H1 (cell line): ENCODE results near the gene XK.

Experiments
- EZH2 ChIP-seq: fragments of 200-600 bp; sonication (generic); IDR thresholded peaks from 2 replicates; pipeline ENCODE4 v1.7.1; 2012; ENCODE audit warnings: low read depth, mild to moderate bottlenecking, moderate library complexity, low read length, inconsistent platforms; ENCODE audit not compliant: severe bottlenecking
- GABPA ChIP-seq: IDR thresholded peaks from 2 replicates; pipeline ENCODE4 v1.6.1; 2011; ENCODE audit warnings: mild to moderate bottlenecking, low read length, moderate library complexity, borderline replicate concordance; ENCODE audit not compliant: insufficient read depth
- POLR2A ChIP-seq, 2 experiments: IDR thresholded peaks; 1 replicate in 1 of 2; 2 replicates in 1 of 2; pipeline ENCODE4 v1.6.1; 2011; ENCODE audit warnings: low read depth in 2 of 2, low read length in 2 of 2, mild to moderate bottlenecking in 2 of 2; ENCODE audit errors: control extremely low read depth in 1 of 2
- POLR2AphosphoS5 ChIP-seq: IDR thresholded peaks from 2 replicates; pipeline ENCODE4 v1.6.1; 2011; ENCODE audit warnings: low read depth, low read length
- RAD21 ChIP-seq, 2 experiments: IDR thresholded peaks in 1 of 2; conservative IDR thresholded peaks in 1 of 2; 2 replicates each; pipeline ENCODE4 v1.6.1; 2011; ENCODE audit warnings: low read depth in 2 of 2, low read length in 2 of 2, improper control_type of control experiment in 1 of 2, inconsistent platforms in 1 of 2, mild to moderate bottlenecking in 1 of 2, moderate library complexity in 1 of 2
- RXRA ChIP-seq: IDR thresholded peaks from 2 replicates; pipeline ENCODE4 v1.6.1; 2011; ENCODE audit warnings: low read depth, mild to moderate bottlenecking, low read length, moderate library complexity; ENCODE audit not compliant: insufficient read depth
- TAF1 ChIP-seq: IDR thresholded peaks from 2 replicates; pipeline ENCODE4 v1.6.1; 2011; ENCODE audit warnings: mild to moderate bottlenecking, low read depth, low read length
- TEAD4 ChIP-seq: IDR thresholded peaks from 2 replicates; pipeline ENCODE4 v1.6.1; 2012; ENCODE audit warnings: low read depth, low read length, inconsistent platforms, mixed read lengths
- ZNF274 ChIP-seq: IDR thresholded peaks from 2 replicates; pipeline ENCODE4 v1.7.0; 2012; ENCODE audit warnings: low read length, borderline replicate concordance; ENCODE audit errors: extremely low read depth
- TF ChIP-seq, protein P1 (sequence below), 3 experiments: IDR thresholded peaks; 1 replicate in 2 of 3; 2 replicates in 1 of 3; pipeline versions ENCODE4 v1.5.1 to v1.6.1; 2011; ENCODE audit warnings: low read length in 3 of 3, mild to moderate bottlenecking in 3 of 3, inconsistent platforms in 2 of 3, low read depth in 1 of 3, moderate library complexity in 1 of 3; ENCODE audit not compliant: insufficient read depth in 1 of 3; ENCODE audit errors: control extremely low read depth in 1 of 3
- TF ChIP-seq, protein P2 (sequence below): IDR thresholded peaks from 2 replicates; pipeline ENCODE4 v1.6.1; 2012; ENCODE audit warnings: inconsistent platforms
- TF ChIP-seq, protein P3 (sequence below): IDR thresholded peaks from 2 replicates; pipeline ENCODE4 v1.6.1; 2012; ENCODE audit warnings: low read length, inconsistent platforms
- TF ChIP-seq, protein P4 (sequence below): IDR thresholded peaks from 2 replicates; pipeline ENCODE4 v1.6.1; 2011; ENCODE audit warnings: low read length, improper control_type of control experiment

DNA sequence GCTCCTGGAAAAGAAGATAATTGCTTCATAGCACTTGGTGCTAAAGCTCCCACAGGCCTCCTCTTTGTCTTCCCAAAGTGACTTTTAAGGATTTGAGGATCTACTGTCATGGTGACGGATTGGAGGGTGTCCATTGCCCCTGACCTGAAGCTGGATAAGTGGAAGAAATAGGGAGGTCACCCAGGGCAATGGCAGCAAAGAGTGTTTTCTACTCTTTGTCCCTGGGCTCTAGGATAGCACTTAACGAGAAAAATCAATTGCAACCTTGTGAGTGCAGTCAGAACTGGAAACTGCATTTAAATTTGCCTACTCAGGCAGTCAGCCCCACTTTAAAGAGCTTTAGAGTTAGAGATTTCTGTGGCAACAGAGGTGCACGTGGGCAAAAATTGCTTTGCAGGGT is 43.7 kb upstream of the XK start:
- TF ChIP-seq, protein P1, sequence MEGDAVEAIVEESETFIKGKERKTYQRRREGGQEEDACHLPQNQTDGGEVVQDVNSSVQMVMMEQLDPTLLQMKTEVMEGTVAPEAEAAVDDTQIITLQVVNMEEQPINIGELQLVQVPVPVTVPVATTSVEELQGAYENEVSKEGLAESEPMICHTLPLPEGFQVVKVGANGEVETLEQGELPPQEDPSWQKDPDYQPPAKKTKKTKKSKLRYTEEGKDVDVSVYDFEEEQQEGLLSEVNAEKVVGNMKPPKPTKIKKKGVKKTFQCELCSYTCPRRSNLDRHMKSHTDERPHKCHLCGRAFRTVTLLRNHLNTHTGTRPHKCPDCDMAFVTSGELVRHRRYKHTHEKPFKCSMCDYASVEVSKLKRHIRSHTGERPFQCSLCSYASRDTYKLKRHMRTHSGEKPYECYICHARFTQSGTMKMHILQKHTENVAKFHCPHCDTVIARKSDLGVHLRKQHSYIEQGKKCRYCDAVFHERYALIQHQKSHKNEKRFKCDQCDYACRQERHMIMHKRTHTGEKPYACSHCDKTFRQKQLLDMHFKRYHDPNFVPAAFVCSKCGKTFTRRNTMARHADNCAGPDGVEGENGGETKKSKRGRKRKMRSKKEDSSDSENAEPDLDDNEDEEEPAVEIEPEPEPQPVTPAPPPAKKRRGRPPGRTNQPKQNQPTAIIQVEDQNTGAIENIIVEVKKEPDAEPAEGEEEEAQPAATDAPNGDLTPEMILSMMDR (IDR thresholded peaks at IDR 0.05; ENCODE audit: control extremely low read depth in 1 of 3, insufficient read depth in 1 of 3, low read depth in 1 of 3, low read length in 3 of 3), result no peak
- TF ChIP-seq, protein P2, sequence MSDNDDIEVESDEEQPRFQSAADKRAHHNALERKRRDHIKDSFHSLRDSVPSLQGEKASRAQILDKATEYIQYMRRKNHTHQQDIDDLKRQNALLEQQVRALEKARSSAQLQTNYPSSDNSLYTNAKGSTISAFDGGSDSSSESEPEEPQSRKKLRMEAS, result no peak
- TF ChIP-seq POLR2A (IDR thresholded peaks at IDR 0.05; ENCODE audit: control extremely low read depth in 1 of 2, low read depth in 2 of 2, low read length in 2 of 2), result no peak
- TF ChIP-seq, protein P3, sequence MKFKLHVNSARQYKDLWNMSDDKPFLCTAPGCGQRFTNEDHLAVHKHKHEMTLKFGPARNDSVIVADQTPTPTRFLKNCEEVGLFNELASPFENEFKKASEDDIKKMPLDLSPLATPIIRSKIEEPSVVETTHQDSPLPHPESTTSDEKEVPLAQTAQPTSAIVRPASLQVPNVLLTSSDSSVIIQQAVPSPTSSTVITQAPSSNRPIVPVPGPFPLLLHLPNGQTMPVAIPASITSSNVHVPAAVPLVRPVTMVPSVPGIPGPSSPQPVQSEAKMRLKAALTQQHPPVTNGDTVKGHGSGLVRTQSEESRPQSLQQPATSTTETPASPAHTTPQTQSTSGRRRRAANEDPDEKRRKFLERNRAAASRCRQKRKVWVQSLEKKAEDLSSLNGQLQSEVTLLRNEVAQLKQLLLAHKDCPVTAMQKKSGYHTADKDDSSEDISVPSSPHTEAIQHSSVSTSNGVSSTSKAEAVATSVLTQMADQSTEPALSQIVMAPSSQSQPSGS, result no peak
- no peak for TF ChIP-seq POLR2AphosphoS5
- TF ChIP-seq TAF1, result no peak
- TF ChIP-seq EZH2, result no peak
- TF ChIP-seq GABPA, result no peak
- TF ChIP-seq ZNF274, result no peak
- no peak for TF ChIP-seq RXRA
- no peak for TF ChIP-seq TEAD4
- TF ChIP-seq RAD21 (IDR thresholded peaks at IDR 0.05 in 1 of 2, conservative IDR thresholded peaks at IDR 0.05 in 1 of 2; ENCODE audit: low read depth in 2 of 2, low read length in 2 of 2), result no peak
- TF ChIP-seq, protein P4, sequence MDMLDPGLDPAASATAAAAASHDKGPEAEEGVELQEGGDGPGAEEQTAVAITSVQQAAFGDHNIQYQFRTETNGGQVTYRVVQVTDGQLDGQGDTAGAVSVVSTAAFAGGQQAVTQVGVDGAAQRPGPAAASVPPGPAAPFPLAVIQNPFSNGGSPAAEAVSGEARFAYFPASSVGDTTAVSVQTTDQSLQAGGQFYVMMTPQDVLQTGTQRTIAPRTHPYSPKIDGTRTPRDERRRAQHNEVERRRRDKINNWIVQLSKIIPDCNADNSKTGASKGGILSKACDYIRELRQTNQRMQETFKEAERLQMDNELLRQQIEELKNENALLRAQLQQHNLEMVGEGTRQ, result no peak
